H1 (cell line): ENCODE measurements around the gene PPP1R27. TPM values are rescaled to one million over a fixed set of nuclear protein-coding genes. Genes with fewer than 3 reads are reported as not detected.
A peak's percentile ranks its signal among the peaks of the same experiment; 100 is the strongest.

Experiments
- ATF3 ChIP-seq: IDR thresholded peaks from 2 replicates; pipeline ENCODE4 v1.6.1; 2011; ENCODE audit warnings: low read depth, mild to moderate bottlenecking, low read length; ENCODE audit not compliant: insufficient read depth
- CHD1 ChIP-seq: IDR thresholded peaks from 2 replicates; pipeline ENCODE4 v1.6.1; 2012; ENCODE audit warnings: low read depth, low read length, improper control_type of control experiment
- CHD2 ChIP-seq: IDR thresholded peaks from 2 replicates; pipeline ENCODE4 v1.6.1; 2012; ENCODE audit warnings: low read length, improper control_type of control experiment
- CHD7 ChIP-seq: fragments of 300-600 bp; sonication (generic); IDR thresholded peaks from 2 replicates; pipeline ENCODE4 v1.7.1; 2012; ENCODE audit warnings: low read length, moderate library complexity, mild to moderate bottlenecking, inconsistent platforms; ENCODE audit not compliant: insufficient replicate concordance
- EGR1 ChIP-seq: IDR thresholded peaks from 2 replicates; pipeline ENCODE4 v1.6.1; 2011; ENCODE audit warnings: low read depth, low read length, borderline replicate concordance
- JUN ChIP-seq: IDR thresholded peaks from 2 replicates; pipeline ENCODE4 v1.6.1; 2011; ENCODE audit warnings: low read depth, mild to moderate bottlenecking, improper control_type of control experiment, low read length
- MAX ChIP-seq: IDR thresholded peaks from 2 replicates; pipeline ENCODE4 v1.6.1; 2012; ENCODE audit warnings: inconsistent platforms
- POLR2A ChIP-seq, 2 experiments: IDR thresholded peaks; 1 replicate in 1 of 2; 2 replicates in 1 of 2; pipeline ENCODE4 v1.6.1; 2011; ENCODE audit warnings: low read depth in 2 of 2, low read length in 2 of 2, mild to moderate bottlenecking in 2 of 2; ENCODE audit errors: control extremely low read depth in 1 of 2
- polyA plus RNA-seq, 7 experiments: library from polyadenylated mRNA; depleted of rRNA in 3 of 7; stranded (reverse) in 5 of 7; unstranded in 2 of 7; fragments of >200 nt in 5 of 7; fragments of 200-250 nt in 2 of 7; gene quantifications; 1 replicate in 5 of 7; 2 replicates in 1 of 7; 4 replicates in 1 of 7; pipeline versions ENCODE4 v1.2.1 to v1.2.3, GENCODE V29; 2011 to 2013; ENCODE audit warnings: missing spikeins in 2 of 7, mixed read lengths in 2 of 7
- total RNA-seq: library from RNA; stranded (reverse); fragmentation: NEBNext Ultra II Directional; extraction: Animal tissue kit (Norgen Biotek cat#: 25700); gene quantifications from 2 replicates; pipeline ENCODE4 v1.2.1, GENCODE V29; 2021

PPP1R27 gene
- total and polyA plus RNA-seq, 2 of the 8 experiments (the other 6 are each of a cell fraction or from before 2014, with no cell fraction given), result 0.27 TPM; not detected in 1

GRCh38 chr17:81859906-81860755, 25.3 kb upstream of the PPP1R27 start, which contains the start of gene P4HB (continued):
- no peak for TF ChIP-seq CHD7
- TF ChIP-seq CHD2, result no peak
- TF ChIP-seq JUN, result no peak
- TF ChIP-seq EGR1, result peak; percentile 62; the same call in 1 of the 2 replicates
- no peak for TF ChIP-seq MAX
- peak in 1 of 2 experiments; percentile 58; a peak in 2 of 3 replicates for TF ChIP-seq POLR2A (IDR thresholded peaks at IDR 0.05; ENCODE audit: control extremely low read depth in 1 of 2, low read depth in 2 of 2, low read length in 2 of 2)
- no peak for TF ChIP-seq ATF3
- TF ChIP-seq CHD1, result no peak
- TF ChIP-seq, all 59 proteins: peak for 11
